HG03196 (cell line): ENCODE measurements around the gene OXCT1.
"Not testable (repeated sequence)": the region's sequence is repeated elsewhere in the genome, so short reads cannot be mapped to it uniquely, and the experiment has no call there.

Experiments used
- ATAC-seq: cut with Tn5 transposase; IDR thresholded peaks from one replicate; pipeline ENCODE4 v1.9.1; 2021; ENCODE audit not compliant: unreplicated experiment

The OXCT1 gene

GRCh38 chr5:41831155-41831554 lies 39.1 kb downstream of the OXCT1 start:
- peak; percentile 66 for ATAC-seq

GRCh38 chr5:41827792-41828191 lies 42.4 kb downstream of the OXCT1 start:
- ATAC-seq: no peak

GRCh38 chr5:41822036-41822435 lies 48.2 kb downstream of the OXCT1 start:
- no peak for ATAC-seq

GRCh38 chr5:41821051-41821450 lies 49.2 kb downstream of the OXCT1 start:
- ATAC-seq: no peak

- no peak for ATAC-seq
Observed at GRCh38 chr5:41820150-41820549, 50.1 kb downstream of the OXCT1 start.

GRCh38 chr5:41817625-41818301 lies 52.5 kb downstream of the OXCT1 start:
- ATAC-seq: no peak

- no peak for ATAC-seq
Observed at GRCh38 chr5:41815663-41816229, 54.5 kb downstream of the OXCT1 start.

- ATAC-seq: no peak
Observed at GRCh38 chr5:41815261-41815660, 55.0 kb downstream of the OXCT1 start.

GRCh38 chr5:41814306-41814705 lies 55.9 kb downstream of the OXCT1 start:
- ATAC-seq: not testable (repeated sequence)

GRCh38 chr5:41812156-41812555 lies 58.1 kb downstream of the OXCT1 start:
- no peak for ATAC-seq

- no peak for ATAC-seq
Observed at GRCh38 chr5:41809128-41809527, 61.1 kb downstream of the OXCT1 start.

- ATAC-seq: no peak
Observed at GRCh38 chr5:41808294-41808693, 61.9 kb downstream of the OXCT1 start.

- ATAC-seq: no peak
Observed at GRCh38 chr5:41797662-41798061, 72.6 kb downstream of the OXCT1 start.

GRCh38 chr5:41796061-41796460 lies 74.2 kb downstream of the OXCT1 start:
- no peak for ATAC-seq

- no peak for ATAC-seq
Observed at GRCh38 chr5:41795125-41795524, 75.1 kb downstream of the OXCT1 start.

- no peak for ATAC-seq
Observed at GRCh38 chr5:41794471-41794870, 75.8 kb downstream of the OXCT1 start.

GRCh38 chr5:41793141-41793770 lies 77.0 kb downstream of the OXCT1 start:
- ATAC-seq: no peak

GRCh38 chr5:41790038-41790776 lies 80.0 kb downstream of the OXCT1 start:
- no peak for ATAC-seq

- no peak for ATAC-seq
Observed at GRCh38 chr5:41789434-41789833, 80.8 kb downstream of the OXCT1 start.

- no peak for ATAC-seq
Observed at GRCh38 chr5:41788941-41789368, 81.3 kb downstream of the OXCT1 start.

GRCh38 chr5:41787265-41787664 lies 83.0 kb downstream of the OXCT1 start:
- no peak for ATAC-seq

GRCh38 chr5:41785061-41785460 lies 85.2 kb downstream of the OXCT1 start:
- ATAC-seq: no peak
